GM15510 (cell line): ENCODE measurements around the gene KLHL29.

Experiments
- POLR2A ChIP-seq: IDR thresholded peaks from 3 replicates; pipeline ENCODE4 v1.6.1; 2011; ENCODE audit warnings: borderline replicate concordance; ENCODE audit not compliant: insufficient read length; ENCODE audit errors: extremely low read depth

Gene KLHL29

GRCh38 chr2:23557455-23557854, 172.5 kb downstream of the KLHL29 start:
- TF ChIP-seq POLR2A, result no peak

- TF ChIP-seq POLR2A, result no peak
Measured at GRCh38 chr2:23559561-23560239, 174.7 kb downstream of the KLHL29 start.

GRCh38 chr2:23561088-23561487, 176.1 kb downstream of the KLHL29 start:
- TF ChIP-seq POLR2A, result no peak

- TF ChIP-seq POLR2A, result no peak
Measured at GRCh38 chr2:23561544-23561943, 176.6 kb downstream of the KLHL29 start.

- no peak for TF ChIP-seq POLR2A
Measured at GRCh38 chr2:23562143-23562542, 177.2 kb downstream of the KLHL29 start.

GRCh38 chr2:23563151-23563550, 178.2 kb downstream of the KLHL29 start:
- no peak for TF ChIP-seq POLR2A

- no peak for TF ChIP-seq POLR2A
Measured at GRCh38 chr2:23563673-23564614, 179.0 kb downstream of the KLHL29 start.

GRCh38 chr2:23564615-23564960, 179.6 kb downstream of the KLHL29 start:
- no peak for TF ChIP-seq POLR2A

- TF ChIP-seq POLR2A, result no peak
Measured at GRCh38 chr2:23565374-23565773, 180.4 kb downstream of the KLHL29 start.

GRCh38 chr2:23565814-23566213, 180.8 kb downstream of the KLHL29 start:
- no peak for TF ChIP-seq POLR2A

GRCh38 chr2:23566241-23567142, 181.5 kb downstream of the KLHL29 start:
- no peak for TF ChIP-seq POLR2A

GRCh38 chr2:23567161-23567756, 182.3 kb downstream of the KLHL29 start:
- no peak for TF ChIP-seq POLR2A

GRCh38 chr2:23568211-23568610, 183.2 kb downstream of the KLHL29 start:
- TF ChIP-seq POLR2A, result no peak

- no peak for TF ChIP-seq POLR2A
Measured at GRCh38 chr2:23568626-23569190, 183.7 kb downstream of the KLHL29 start.
